Heart left ventricle (tissue), 16 donors: ENCODE data around the gene PRPF8. TPM values are rescaled to one million over a fixed set of nuclear protein-coding genes. Genes with fewer than 3 reads are reported as not detected.

Experiments
- ATAC-seq, 4 donors: fragments of 200-7000 bp; cut with Tn5 transposase; one replicate each; pipeline ENCODE4 v1.9.1; 2020 to 2022; ENCODE audit warnings: moderate library complexity in 4 of 4, mild to moderate bottlenecking in 3 of 4, moderate number of reproducible peaks in 1 of 4
- DNase-seq, 5 donors: peaks; one replicate each; pipeline ENCODE4 v3.0.0-alpha.2; 2020
- H3K27ac ChIP-seq, 12 donors: fragments of 200-600 bp; sonication (generic) in 4 of 12; one replicate each; pipeline versions ENCODE4 v1.5.0 to v1.8.0; 2016 to 2022; ENCODE audit warnings: mild to moderate bottlenecking in 2 of 12
- H3K27me3 ChIP-seq, 9 donors: fragments of 200-600 bp; sonication (generic) in 2 of 9; one replicate each; pipeline versions ENCODE4 v1.5.1 to v1.8.0; 2016 to 2022; ENCODE audit warnings: mild to moderate bottlenecking in 3 of 9
- H3K36me3 ChIP-seq, 9 donors: fragments of 200-600 bp; sonication (generic) in 2 of 9; one replicate each; pipeline versions ENCODE4 v1.5.0 to v1.8.0; 2018 to 2022; ENCODE audit warnings: mild to moderate bottlenecking in 2 of 9
- H3K4me1 ChIP-seq, 12 donors: fragments of 200-600 bp; sonication (generic) in 4 of 12; one replicate each; pipeline versions ENCODE4 v1.5.0 to v1.8.0; 2016 to 2022; ENCODE audit warnings: mild to moderate bottlenecking in 3 of 12
- H3K4me3 ChIP-seq, 12 donors: fragments of 200-600 bp; sonication (generic) in 4 of 12; one replicate each; pipeline versions ENCODE4 v1.5.0 to v1.8.0; 2017 to 2022; ENCODE audit warnings: mild to moderate bottlenecking in 9 of 12, moderate library complexity in 4 of 12
- H3K9me3 ChIP-seq, 12 donors: fragments of 200-600 bp; sonication (generic) in 4 of 12; one replicate each; pipeline versions ENCODE4 v1.5.0 to v1.8.0; 2016 to 2022; ENCODE audit warnings: mild to moderate bottlenecking in 1 of 12
- CTCF ChIP-seq, 12 donors: fragments of 200-600 bp; sonication (generic) in 4 of 12; IDR thresholded peaks; one replicate each; pipeline versions ENCODE4 v1.5.0 to v1.8.0; 2018 to 2022; ENCODE audit warnings: antibody characterized with exemption in 12 of 12, mild to moderate bottlenecking in 5 of 12
- POLR2A ChIP-seq, 2 donors: fragments of 450-650 bp; IDR thresholded peaks; one replicate each; pipeline ENCODE4 v1.6.1; 2017; ENCODE audit warnings: antibody characterized with exemption in 2 of 2, mild to moderate bottlenecking in 2 of 2, moderate library complexity in 2 of 2
- WGBS, 4 donors: extraction: QIAGEN DNeasy Blood & Tissue Kit in 2 of 4; methylation state at CpG; one replicate each; pipeline versions ENCODE4 v1.1.5 to v1.1.7; 2013 to 2018; 5-methylcytosine and 5-hydroxymethylcytosine counted together
- intact Hi-C, 10 donors: fragments of 100-400 bp; cut with DNase I; formaldehyde crosslinking; loops; one replicate each; pipeline versions ENCODE4 v1.11.1 to v1.14.2; 2022
- polyA plus RNA-seq, 2 donors: library from polyadenylated mRNA; stranded (reverse); fragments of 200-250 nt; gene quantifications; one replicate each; pipeline ENCODE4 v1.2.3, GENCODE V29; 2013
- total RNA-seq, 9 donors: library from RNA; depleted of rRNA in 2 of 9; stranded (reverse); fragments of >200 nt in 2 of 9; fragmentation: NEBNext Ultra II Directional in 3 of 9; extraction: Animal tissue kit (Norgen Biotek cat#: 25700) in 3 of 9; gene quantifications; one replicate each; pipeline versions ENCODE4 v1.1.0 to v1.2.4, GENCODE V29; 2016 to 2023
- donor health status: ischemic (EF 13 %, LVEDD 7.1; RV severe dilation, severe dysfunction).
- donor health status: healthy with polysubstance abuse.
- donor health status: DM: no; HTN: yes; CAD: no.
- donor health status: DM: no; HTN: no; CAD: no.
- donor health status: ischemic (EF 25% LVEDD 6.9; RV normal size, moderate dysfunction).
- donor health status: ischemic (EF 25% LVEDD 5.7; RV mildly dilated, moderate dysfunction).
- donor health status: healthy.
- donor health status: DM: yes; HTN: yes; CAD: no.
- donor health status: ischemic (EF 35%, LVEDD 5.7; RV mildly dilated, moderate dysfunction).
- donor health status: nonischemic (EF 11% LVEDD 7.7; RV severe dilation, severe dysfunction).
- donor health status: DM: yes; HTN: yes; CAD: no.
- donor health status: PGD.
- donor health status: ischemic (EF 29% LVEDD 5.4; RV normal size, mild dysfunction).
- donor health status: nonischemic (EF 23%, LVEDD 6.1; RV moderate dilation, normal function).

The PRPF8 gene
- total and polyA plus RNA-seq, 11 donors = 70.1 to 195 (median 145) TPM

GRCh38 chr17:1640329-1641064 lies 44.2 kb downstream of the PRPF8 start:
- 63 to 81% (median 75%) methylated on average over 18 to 23 of the region's 23 CpGs for WGBS, 4 donors
- peak in 3 of 5 donors; percentile 52 to 69 (median 67) for DNase-seq
- peaks cover 0 to 38% (median 30%) of the 10 kb centered on the region in 9 donors for H3K36me3 ChIP-seq
- intact Hi-C loops = loop anchor here in 3 of 10 donors (10.0 kb wide), 2 partner anchors 156 to 376 kb away; no protein-coding TSS in a partner anchor
- H3K9me3 ChIP-seq = no peaks in the 10 kb centered on the region
- peaks cover 0 to 39% (median 16%) of the 10 kb centered on the region in 12 donors for H3K4me1 ChIP-seq
- TF ChIP-seq CTCF (IDR thresholded peaks at IDR 0.05) = no peak
- TF ChIP-seq POLR2A (IDR thresholded peaks at IDR 0.05) = no peak
- ATAC-seq = peak; percentile 16 to 49 (median 38)
- H3K27ac ChIP-seq = peak overlapping the region in 4 of 12 donors; percentile 15 to 37 (median 24)
- no peaks in the 10 kb centered on the region for H3K27me3 ChIP-seq
- no peak overlapping the region for H3K4me3 ChIP-seq

- H3K36me3 ChIP-seq = peaks cover 0 to 46% (median 37%) of the 10 kb centered on the region in 9 donors
- H3K9me3 ChIP-seq = no peaks in the 10 kb centered on the region
- no peak for ATAC-seq
- no peak for TF ChIP-seq POLR2A (IDR thresholded peaks at IDR 0.05)
- no peak for TF ChIP-seq CTCF (IDR thresholded peaks at IDR 0.05)
- intact Hi-C loops = loop anchor here in 3 of 10 donors (10.0 kb wide), 3 partner anchors 155 to 375 kb away; no protein-coding TSS in a partner anchor
- 70 to 82% (median 80%) methylated on average over 5 to 11 of the region's 11 CpGs for WGBS, 4 donors
- peaks cover 0 to 31% (median 12%) of the 10 kb centered on the region in 12 donors for H3K4me1 ChIP-seq
- peak in 1 of 5 donors; percentile 47 for DNase-seq
- no peaks in the 10 kb centered on the region for H3K27me3 ChIP-seq
- no peak overlapping the region for H3K4me3 ChIP-seq
- peak overlapping the region in 1 of 12 donors; percentile 25 for H3K27ac ChIP-seq
Observed at GRCh38 chr17:1639549-1640180, 45.0 kb downstream of the PRPF8 start.

- Histone ChIP-seq H3K27ac (no peak overlapping the region), H3K36me3 (peaks cover 0 to 50% (median 39%) of the 10 kb centered on the region in 9 donors), H3K27me3 (no peaks in the 10 kb centered on the region), H3K4me1 (peaks cover 0 to 22% (median 5%) of the 10 kb centered on the region in 12 donors), H3K4me3 (no peak overlapping the region), H3K9me3 (no peaks in the 10 kb centered on the region)
- DNase-seq = peak in 1 of 5 donors; percentile 49
- 67 to 79% (median 75%) methylated on average over 7 to 19 of the region's 19 CpGs for WGBS, 4 donors
- TF ChIP-seq POLR2A (IDR thresholded peaks at IDR 0.05) (no peak), CTCF (IDR thresholded peaks at IDR 0.05) (no peak)
- no peak for ATAC-seq
- intact Hi-C loops = loop anchor here in 1 of 10 donors (10.0 kb wide), 1 partner anchor 274 kb away; no protein-coding TSS in a partner anchor
Observed at GRCh38 chr17:1638624-1639300, 45.9 kb downstream of the PRPF8 start.
